Glutamatergic neuron (in vitro differentiated cells): ENCODE measurements around the gene RAET1L. TPM values are rescaled to one million over a fixed set of nuclear protein-coding genes. Genes with fewer than 3 reads are reported as not detected.
A peak's percentile ranks its signal among the peaks of the same experiment; 100 is the strongest.
"Not testable (repeated sequence)": the region's sequence is repeated elsewhere in the genome, so short reads cannot be mapped to it uniquely, and the experiment has no call there.

ENCODE experiments used
- DNase-seq: peaks from one replicate; pipeline ENCODE4 v3.0.0; 2022
- H3K27ac Mint-ChIP-seq: one replicate; pipeline ENCODE4 v1.8.0; 2020; ENCODE audit warnings: mild to moderate bottlenecking, mixed read lengths, inconsistent platforms; ENCODE audit not compliant: unreplicated experiment
- H3K27me3 Mint-ChIP-seq: one replicate; pipeline ENCODE4 v1.8.0; 2020; ENCODE audit warnings: mild to moderate bottlenecking, moderate library complexity, mixed read lengths, inconsistent platforms; ENCODE audit not compliant: unreplicated experiment
- H3K36me3 Mint-ChIP-seq: one replicate; pipeline ENCODE4 v1.8.0; 2020; ENCODE audit warnings: mild to moderate bottlenecking, mixed read lengths, inconsistent platforms; ENCODE audit not compliant: unreplicated experiment
- H3K4me1 Mint-ChIP-seq: one replicate; pipeline ENCODE4 v1.8.0; 2020; ENCODE audit warnings: mild to moderate bottlenecking, low read depth, mixed read lengths, inconsistent platforms; ENCODE audit not compliant: unreplicated experiment
- H3K4me3 Mint-ChIP-seq: one replicate; pipeline ENCODE4 v1.8.0; 2020; ENCODE audit warnings: mild to moderate bottlenecking, mixed read lengths, inconsistent platforms; ENCODE audit not compliant: unreplicated experiment
- H3K9me3 Mint-ChIP-seq: one replicate; pipeline ENCODE4 v1.8.0; 2020; ENCODE audit warnings: mild to moderate bottlenecking, moderate library complexity, mixed read lengths, inconsistent platforms; ENCODE audit not compliant: unreplicated experiment
- total RNA-seq: library from RNA; stranded (reverse); fragmentation: NEBNext Ultra II Directional; extraction: Animal tissue kit (Norgen Biotek cat#: 25700); gene quantifications from one replicate; pipeline ENCODE4 v1.2.1, GENCODE V29; 2021; ENCODE audit not compliant: unreplicated experiment
- TF ChIP-seq, protein P1 (sequence below): fragments of 200-600 bp; sonication (generic); IDR thresholded peaks from one replicate; pipeline ENCODE4 v1.5.0; 2021; ENCODE audit not compliant: partially characterized antibody, unreplicated experiment

Gene RAET1L
- total RNA-seq, 1 donor from 2014 or later, result not detected

GRCh38 chr6:149999636-150000035, 25.7 kb downstream of the RAET1L start:
- no peaks in the 10 kb centered on the region for H3K36me3 Mint-ChIP-seq
- peaks cover 3% of the 10 kb centered on the region for H3K9me3 Mint-ChIP-seq
- H3K4me1 Mint-ChIP-seq, result no peaks in the 10 kb centered on the region
- DNase-seq, result no peak
- no peak overlapping the region for H3K4me3 Mint-ChIP-seq
- peaks cover 20% of the 10 kb centered on the region for H3K27me3 Mint-ChIP-seq
- TF ChIP-seq, protein P1, sequence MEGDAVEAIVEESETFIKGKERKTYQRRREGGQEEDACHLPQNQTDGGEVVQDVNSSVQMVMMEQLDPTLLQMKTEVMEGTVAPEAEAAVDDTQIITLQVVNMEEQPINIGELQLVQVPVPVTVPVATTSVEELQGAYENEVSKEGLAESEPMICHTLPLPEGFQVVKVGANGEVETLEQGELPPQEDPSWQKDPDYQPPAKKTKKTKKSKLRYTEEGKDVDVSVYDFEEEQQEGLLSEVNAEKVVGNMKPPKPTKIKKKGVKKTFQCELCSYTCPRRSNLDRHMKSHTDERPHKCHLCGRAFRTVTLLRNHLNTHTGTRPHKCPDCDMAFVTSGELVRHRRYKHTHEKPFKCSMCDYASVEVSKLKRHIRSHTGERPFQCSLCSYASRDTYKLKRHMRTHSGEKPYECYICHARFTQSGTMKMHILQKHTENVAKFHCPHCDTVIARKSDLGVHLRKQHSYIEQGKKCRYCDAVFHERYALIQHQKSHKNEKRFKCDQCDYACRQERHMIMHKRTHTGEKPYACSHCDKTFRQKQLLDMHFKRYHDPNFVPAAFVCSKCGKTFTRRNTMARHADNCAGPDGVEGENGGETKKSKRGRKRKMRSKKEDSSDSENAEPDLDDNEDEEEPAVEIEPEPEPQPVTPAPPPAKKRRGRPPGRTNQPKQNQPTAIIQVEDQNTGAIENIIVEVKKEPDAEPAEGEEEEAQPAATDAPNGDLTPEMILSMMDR, result no peak
- no peak overlapping the region for H3K27ac Mint-ChIP-seq

DNA sequence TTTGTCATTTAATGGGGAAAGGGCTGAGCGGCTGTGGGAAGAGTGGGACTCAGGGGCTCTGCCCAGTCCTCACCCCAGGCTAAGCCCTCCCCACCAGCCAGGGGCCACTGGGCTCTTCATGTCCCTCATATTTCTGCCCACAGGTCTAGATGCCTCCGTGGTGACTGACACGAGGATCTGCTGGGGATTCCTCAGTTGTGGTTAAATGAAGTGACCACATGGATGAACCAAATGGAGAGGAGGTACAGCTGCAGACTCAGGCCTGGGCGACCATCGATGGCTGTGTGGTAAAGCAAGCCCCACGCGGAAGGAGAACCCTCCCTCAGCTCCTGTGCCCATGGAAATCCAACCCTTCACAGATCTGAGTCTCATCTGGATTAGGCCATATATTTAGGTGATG, 29.4 kb downstream of the RAET1L start:
- DNase-seq, result no peak
- Mint-ChIP-seq H3K4me3 (no peak overlapping the region), H3K4me1 (peaks cover 3% of the 10 kb centered on the region), H3K27ac (no peak overlapping the region), H3K27me3 (peaks cover 28% of the 10 kb centered on the region), H3K36me3 (no peaks in the 10 kb centered on the region), H3K9me3 (no peaks in the 10 kb centered on the region)
- TF ChIP-seq, protein P1, result no peak

DNA sequence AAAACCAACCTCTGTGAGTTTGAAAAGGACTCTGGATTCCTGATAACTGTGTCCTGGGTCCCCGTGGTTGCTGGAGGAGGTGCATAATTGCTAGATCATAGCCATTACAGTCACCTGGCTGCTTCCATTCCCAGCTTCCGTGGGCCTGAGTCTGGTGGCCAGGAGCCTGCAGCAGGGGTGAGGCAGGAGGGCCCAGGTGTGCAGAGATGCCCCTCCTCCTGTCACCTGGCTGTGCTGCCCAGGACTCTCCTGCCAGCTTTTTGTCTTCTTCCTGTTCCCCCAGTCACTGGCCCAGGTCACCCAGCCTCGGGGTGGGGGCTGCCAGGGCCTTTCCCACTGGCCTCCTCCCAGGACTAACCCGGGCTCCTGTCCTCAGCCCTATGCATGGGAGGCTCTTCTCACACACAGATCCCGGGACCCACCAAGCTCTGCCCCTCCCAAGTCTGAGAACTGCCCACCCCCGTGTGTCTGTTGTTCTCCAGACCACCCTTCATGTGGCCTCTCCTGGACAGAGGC, 30.0 kb downstream of the RAET1L start:
- no peak overlapping the region for H3K4me3 Mint-ChIP-seq
- no peak overlapping the region for H3K27ac Mint-ChIP-seq
- no peaks in the 10 kb centered on the region for H3K36me3 Mint-ChIP-seq
- no peak for DNase-seq
- TF ChIP-seq, protein P1, result no peak
- H3K4me1 Mint-ChIP-seq, result peaks cover 5% of the 10 kb centered on the region
- no peaks in the 10 kb centered on the region for H3K9me3 Mint-ChIP-seq
- peaks cover 25% of the 10 kb centered on the region for H3K27me3 Mint-ChIP-seq

DNA sequence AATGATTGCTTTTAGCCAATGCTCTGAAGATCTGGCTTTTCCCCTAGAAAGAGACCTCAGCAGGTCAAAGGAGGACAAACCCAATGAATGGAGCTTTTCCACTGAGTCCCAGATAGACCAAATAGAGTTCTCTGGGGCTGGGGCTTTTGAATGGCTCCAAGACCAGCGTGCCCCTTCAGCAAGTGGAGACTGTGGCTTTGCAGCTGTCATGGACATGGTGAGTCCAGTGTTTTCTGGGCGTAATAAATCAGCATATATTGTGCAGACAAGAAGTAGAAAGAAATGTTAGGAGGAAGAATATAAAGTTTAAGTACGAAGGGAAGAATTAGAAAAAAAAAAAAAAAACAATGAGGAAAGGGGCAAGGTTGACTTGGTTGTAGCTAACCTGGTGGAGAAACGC, 33.5 kb downstream of the RAET1L start:
- Mint-ChIP-seq H3K4me1 (peaks cover 8% of the 10 kb centered on the region), H3K4me3 (no peak overlapping the region), H3K27me3 (peaks cover 45% of the 10 kb centered on the region), H3K36me3 (peaks cover 12% of the 10 kb centered on the region), H3K9me3 (peaks cover 2% of the 10 kb centered on the region), H3K27ac (no peak overlapping the region)
- DNase-seq, result no peak
- TF ChIP-seq, protein P1, result no peak

- H3K27me3 Mint-ChIP-seq, result peaks cover 44% of the 10 kb centered on the region
- peaks cover 12% of the 10 kb centered on the region for H3K36me3 Mint-ChIP-seq
- not testable (repeated sequence) for H3K9me3 Mint-ChIP-seq, H3K27ac Mint-ChIP-seq, DNase-seq, H3K4me1 Mint-ChIP-seq
- H3K4me3 Mint-ChIP-seq, result peak overlapping the region; percentile 75
Measured at GRCh38 chr6:149991472-149991795, 33.9 kb downstream of the RAET1L start.
